GM10847 (cell line): ENCODE results near the gene G6PC1.

Experiments
- POLR2A ChIP-seq: IDR thresholded peaks from 2 replicates; pipeline ENCODE4 v1.6.1; 2011; ENCODE audit not compliant: insufficient read length; ENCODE audit errors: extremely low read depth

The G6PC1 gene

DNA sequence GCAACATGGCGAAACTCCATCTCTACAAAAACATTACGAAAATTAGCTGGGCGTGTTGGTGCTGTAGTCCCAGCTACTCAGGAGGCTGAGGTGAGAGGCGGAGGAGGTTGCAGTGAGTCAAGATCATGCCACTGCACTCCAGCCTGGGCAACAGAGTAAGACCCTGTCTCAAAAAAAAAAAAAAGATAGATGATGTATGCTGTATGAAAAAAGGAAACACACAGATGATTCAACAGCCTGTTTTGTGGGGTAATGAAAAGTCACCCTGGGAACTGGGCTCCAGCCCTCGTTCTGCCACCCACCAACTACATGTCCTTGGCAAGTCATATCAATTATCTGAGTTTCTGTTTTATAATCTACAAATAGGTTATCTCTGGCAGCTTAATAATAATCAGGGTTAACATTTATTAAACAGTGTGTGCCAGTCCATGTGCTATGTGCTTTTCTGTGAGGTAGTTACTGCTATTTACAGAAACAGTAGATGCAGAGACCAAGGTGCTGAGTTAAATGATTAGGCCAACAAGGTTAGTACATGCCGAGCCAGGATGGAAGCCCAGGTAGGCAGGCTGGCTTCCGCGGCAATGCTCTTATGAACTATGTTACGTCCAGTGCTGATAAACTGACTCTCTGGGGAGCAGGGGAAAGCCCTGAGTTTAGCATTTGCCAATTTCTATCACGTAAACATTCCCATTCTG is 1.1 kb downstream of the G6PC1 start:
- no peak for TF ChIP-seq POLR2A

DNA sequence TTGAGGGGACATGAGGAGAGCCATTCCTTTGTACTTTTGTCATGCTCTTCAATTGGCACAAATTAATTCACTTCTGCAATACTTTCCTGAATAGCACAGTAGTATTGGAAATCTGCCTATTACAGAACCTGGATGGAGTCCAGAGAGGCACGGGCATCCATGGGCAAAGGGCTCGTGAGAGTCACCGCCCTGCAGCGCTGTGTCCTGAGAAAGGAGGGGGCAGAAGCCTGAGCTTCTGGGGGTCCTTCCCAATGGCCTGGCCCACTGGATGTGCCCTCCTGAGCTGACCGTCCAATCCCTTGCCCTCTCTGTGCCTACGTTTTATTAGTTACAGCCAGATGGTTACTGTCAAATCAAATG is 3.5 kb downstream of the G6PC1 start:
- TF ChIP-seq POLR2A, result no peak

DNA sequence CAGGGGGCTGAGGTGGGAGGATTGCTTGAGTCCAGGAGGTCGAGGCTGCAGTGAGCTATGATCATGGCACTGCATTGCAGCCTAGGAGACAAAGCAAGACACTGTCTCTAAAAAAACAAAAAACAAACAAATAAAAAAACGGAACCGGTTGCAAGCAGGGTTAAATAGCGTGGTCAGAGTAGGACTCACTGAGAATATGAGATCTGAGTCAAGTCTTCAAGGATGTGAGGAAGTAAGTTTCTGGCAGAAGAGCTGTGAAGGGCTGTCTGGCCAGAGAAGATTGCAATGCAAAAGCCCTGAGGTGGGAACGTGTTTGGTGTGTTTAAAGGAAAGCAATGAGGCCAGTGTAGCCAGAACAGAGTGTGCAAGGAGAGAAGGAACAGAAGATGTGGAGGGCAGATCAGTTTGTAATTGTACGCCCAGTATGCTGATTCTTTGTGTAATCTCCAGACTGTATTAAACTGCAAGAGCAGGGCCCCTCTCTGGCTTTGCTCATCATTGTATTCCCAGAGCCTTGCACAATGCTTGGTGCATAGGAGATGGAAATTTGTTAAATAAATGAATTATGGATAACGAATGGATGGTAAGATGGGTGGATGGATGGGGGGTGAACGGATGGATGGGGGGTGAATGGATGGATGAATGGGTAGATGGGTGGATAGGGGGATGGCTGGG is 6.3 kb downstream of the G6PC1 start:
- TF ChIP-seq POLR2A, result no peak

DNA sequence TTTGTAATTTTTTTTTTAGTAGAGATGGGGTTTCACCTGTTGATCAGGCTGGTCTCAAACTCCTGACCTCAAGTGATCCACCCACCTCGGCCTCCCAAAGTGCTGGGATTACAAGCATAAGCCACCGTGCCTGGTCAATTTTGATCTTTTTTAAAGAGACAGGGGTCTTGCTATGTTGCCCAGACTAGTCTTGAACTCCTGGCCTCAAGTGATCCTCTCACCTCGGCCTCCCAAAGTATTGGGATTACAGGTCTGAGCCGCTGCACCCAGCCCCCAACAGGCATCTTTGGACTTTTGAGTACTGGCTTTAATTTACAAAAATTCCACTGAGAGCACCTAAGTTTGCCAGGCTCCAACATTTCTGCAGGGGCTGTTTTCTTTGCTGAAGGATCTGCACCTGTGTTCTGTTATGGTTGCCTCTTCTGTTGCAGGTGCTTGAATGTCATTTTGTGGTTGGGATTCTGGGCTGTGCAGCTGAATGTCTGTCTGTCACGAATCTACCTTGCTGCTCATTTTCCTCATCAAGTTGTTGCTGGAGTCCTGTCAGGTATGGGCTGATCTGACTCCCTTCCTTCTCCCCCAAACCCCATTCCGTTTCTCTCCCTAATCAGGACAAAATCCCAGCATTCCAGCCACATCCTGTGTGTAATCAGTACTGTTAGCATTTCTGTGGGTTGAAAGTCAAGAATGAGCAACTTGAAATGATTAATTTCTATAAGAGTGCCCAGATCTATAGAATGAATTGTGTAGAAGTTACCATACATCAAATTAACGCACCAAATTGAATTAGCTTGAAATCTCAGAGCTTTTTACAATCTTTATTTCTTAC is 8.5 kb downstream of the G6PC1 start:
- TF ChIP-seq POLR2A, result no peak

DNA sequence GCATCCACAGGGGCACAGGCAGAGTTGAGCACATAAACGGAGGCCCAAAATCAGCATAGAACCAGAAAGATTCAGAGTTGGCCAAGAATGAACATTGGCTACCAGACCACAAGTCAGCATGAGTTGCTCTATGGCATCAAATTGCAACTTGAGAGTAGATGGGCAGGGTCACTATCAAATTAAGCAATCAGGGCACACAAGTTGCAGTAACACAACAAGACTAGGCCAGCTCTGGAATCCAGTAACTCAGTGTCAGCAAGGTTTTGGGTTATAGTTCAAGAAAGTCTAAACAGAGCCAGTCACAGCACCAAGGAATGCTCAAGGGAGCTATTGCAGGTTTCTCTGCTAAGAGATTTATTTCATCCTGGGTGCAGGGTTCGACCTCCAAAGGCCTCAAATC is 12.9 kb downstream of the G6PC1 start:
- TF ChIP-seq POLR2A, result no peak

DNA sequence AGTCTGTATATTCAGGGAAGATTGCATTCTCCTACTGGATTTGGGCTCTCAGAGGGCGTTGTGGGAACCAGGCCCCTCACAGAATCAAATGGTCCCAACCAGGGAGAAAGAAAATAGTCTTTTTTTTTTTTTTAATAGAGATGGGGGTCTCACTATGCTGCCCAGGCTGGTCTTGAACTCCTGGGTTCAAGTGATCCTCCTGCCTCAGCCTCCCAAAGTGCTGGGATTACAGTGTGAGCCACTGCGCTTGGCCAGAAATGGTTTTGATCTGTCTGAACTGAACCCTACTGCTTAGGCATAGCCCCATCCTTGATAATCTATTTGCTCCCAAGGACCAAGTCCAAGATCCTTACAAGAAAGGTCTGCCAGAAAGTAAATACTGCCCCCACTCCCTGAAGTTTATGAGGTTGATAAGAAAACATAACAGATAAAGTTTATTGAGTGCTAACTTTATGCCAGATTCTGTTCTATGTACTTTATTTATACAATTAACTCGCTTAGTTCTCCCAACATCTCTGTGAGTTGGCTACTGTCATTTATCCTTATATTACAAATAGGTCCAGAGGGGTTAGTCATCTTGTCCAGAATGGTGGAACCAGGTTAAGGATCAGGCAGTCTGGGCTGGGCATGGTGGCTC is 13.5 kb downstream of the G6PC1 start:
- no peak for TF ChIP-seq POLR2A

DNA sequence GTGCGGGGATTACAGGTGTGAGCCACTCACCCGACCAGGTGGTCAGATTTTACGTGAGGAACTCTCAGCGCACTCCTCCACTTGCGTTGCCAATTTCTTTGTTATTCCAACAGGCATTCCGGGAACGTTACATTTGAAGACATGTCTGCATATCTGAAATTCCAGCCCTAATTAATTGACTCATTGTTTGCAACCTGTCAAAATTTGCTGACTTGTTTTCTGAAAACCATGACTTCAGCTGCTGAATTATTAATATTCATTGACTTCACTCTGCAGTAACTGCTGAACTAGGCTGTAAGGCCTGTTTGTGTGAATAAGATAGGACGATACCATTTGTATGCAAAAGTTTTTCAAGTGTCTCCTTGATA is 16.6 kb downstream of the G6PC1 start:
- TF ChIP-seq POLR2A, result no peak

DNA sequence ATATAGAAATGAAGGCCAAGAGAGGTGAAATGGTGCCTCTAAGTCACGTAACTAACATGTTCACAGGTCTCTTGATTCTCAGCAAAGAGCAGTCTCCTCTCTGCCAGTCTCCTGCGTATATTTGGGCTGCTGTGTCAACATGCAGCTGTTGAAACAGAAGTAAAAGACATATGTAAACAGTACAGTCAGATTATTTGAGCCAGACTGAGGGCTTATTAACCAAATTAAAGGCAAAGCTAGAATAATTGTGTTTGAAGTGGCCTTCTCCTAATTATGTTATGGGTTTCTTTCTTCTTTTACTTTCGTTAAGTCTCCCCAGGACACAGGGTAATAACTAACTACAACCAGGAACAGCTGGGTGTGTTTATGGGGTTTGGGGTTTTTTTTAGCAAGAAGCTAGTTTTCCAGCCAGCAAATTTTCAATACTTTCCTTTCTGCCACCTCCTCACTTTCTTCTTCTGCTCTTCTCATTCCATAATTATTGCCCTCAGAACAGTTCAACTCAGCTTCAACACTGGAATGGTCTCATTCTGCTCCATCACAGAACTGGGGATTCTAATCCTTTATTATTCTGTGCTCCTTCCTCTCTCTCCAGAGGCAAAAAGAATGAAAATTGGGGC is 18.4 kb downstream of the G6PC1 start:
- no peak for TF ChIP-seq POLR2A

DNA sequence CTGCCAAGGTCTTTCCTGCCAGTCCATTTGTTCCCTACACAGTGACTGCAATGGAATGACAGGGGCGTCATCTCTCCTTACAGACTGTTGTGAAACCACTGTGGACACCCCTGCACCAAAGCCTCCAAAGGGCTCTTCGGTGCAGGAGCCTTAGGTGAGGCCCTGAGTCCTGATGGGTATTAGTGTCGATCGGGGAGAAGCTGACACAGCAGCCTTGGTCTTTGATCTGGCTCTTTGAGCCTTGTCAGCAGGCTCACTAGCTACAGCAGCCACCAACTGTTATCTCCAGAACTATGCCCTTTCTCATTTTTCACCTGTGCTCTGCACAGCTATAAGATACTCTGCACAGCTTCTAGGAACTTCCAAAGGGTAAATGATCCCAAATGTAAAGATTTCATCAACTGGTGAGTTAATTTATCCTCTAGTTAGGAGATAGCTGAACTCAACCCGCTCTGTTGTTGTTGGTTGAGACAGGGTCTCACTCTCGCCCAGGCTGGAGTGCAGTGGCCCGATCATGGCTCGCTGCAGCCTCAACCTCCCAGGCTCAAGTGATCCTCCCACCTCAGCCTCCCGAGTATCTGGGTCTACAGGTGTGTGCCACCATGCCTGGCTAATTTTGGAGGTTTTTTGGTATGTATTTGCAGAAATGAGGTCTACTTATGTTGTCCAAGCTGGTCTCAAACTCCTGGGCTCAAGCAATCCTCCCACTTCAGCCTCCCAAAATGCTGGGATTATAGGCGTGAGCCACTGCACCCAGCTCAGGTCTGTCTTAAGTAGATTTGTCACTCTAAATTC is 19.7 kb downstream of the G6PC1 start:
- TF ChIP-seq POLR2A, result no peak

DNA sequence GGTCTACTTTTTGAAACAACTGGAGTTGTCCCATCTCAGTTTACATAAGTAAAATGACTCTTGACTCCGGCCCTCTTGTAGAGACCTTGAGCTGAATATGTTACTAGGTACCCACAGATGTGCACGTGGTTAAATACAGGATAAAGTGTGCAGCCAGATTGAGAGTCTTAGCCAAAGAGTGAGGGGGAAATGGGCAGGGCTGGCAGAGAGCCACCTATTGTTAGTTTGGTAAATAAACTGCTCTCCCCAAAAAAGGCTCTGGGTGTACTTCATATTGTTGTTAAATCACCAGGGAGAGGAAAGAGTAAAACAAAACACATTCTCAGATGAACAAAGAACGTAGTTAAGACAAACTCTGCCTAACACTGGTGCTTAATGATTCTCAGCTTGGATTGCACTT is 20.3 kb downstream of the G6PC1 start:
- TF ChIP-seq POLR2A, result no peak

DNA sequence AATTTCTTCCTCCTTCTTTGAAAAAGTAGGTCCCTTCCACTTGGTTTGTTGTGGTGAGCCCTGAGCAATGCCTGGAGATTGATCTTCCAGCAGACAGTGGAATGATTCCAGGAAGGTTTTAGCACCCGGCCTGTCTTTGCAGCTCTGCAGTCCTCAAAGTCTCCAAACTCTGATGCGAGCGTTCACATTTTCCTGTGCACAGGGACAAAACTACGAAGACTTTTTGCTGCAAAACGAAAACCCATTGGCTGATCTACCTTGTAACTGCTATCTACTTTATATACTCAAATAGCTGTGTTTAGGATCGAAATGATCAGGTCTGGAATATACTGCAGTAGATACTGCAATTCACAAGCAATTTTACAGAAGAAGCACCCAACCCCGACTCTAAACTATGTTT is 21.7 kb downstream of the G6PC1 start:
- no peak for TF ChIP-seq POLR2A

DNA sequence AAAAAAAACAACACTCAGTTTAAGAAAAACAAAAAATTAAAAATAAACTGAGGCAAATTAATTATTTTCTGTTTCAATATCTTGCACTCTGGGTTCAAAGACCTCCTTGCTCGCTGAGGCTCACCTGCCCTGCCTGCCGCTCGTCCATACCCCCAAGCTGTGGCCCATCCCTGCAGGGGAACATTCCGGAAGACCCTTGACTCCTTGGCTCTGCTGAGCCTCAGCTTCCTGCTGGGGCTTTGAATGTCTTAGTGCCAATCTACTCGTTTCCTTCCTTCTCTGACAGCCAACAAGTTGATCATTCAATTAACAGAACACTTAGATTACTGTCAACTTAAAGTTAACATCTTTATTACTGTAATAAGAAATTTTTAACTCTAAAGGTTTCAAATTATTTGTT is 24.3 kb downstream of the G6PC1 start:
- no peak for TF ChIP-seq POLR2A

DNA sequence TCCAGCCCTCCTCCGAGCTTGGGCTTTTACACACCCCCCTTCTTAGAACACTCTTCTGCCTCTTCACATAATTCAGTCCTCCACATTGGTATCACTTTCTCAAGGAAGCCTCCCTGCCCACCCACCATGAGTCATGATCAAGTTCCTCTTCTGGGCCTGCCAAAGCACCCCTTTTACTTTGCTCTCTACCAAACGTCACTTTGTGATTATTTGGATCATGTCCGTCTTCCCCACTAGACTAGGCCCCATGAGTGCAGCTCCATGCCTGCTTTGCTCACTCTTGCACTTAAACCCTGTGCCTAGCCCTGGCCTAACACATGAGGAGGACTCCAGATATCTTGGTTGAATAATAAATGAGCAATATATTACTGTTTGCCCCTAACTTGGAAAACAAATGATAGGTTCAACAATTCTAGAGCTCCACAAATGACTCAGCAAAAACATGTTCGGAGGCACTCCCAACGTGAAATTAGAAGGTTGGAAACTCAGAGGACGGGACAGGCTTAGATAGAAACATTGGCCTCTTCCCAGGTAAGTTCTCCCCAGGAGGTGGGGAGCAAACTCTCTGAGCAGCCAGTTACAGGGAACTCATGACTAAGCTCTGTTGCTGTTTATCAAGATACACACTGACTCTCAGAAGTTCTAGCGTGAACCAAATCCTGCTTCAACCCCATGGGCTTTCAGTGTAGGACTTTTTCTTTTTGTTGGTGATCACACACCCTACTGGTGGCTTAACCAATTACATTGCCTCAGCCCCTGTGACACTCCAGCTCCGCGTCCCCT is 28.3 kb downstream of the G6PC1 start:
- TF ChIP-seq POLR2A, result no peak

DNA sequence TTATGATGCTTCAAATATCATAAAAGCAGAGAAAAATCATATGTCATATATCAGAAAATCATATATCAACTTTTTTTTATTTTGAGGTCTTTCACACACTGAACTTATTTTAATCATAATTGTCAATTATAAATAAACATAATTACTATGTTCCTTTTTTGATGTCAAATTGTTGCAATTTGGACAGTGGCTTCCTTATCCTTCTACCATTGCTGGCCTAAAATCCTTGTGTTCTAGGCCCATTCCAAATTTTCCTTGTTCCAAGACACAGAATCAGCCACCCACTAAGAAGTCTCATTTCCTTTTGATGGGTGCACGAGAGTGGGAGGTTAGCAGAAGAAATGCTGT is 28.9 kb downstream of the G6PC1 start:
- no peak for TF ChIP-seq POLR2A
